Colonic mucosa (tissue), 4 donors: ENCODE results near the gene ARHGAP10. TPM values are rescaled to one million over a fixed set of nuclear protein-coding genes. Genes with fewer than 3 reads are reported as not detected.

Source experiments
- DNase-seq: peaks from one replicate; pipeline ENCODE4 v3.0.0-alpha.2; 2020
- H3K27ac ChIP-seq: fragments of 200-600 bp; one replicate; pipeline ENCODE4 v1.8.0; 2021
- H3K27me3 ChIP-seq: fragments of 200-600 bp; one replicate; pipeline ENCODE4 v1.8.0; 2021
- H3K36me3 ChIP-seq: fragments of 200-600 bp; one replicate; pipeline ENCODE4 v1.8.0; 2021
- H3K4me1 ChIP-seq: fragments of 200-600 bp; one replicate; pipeline ENCODE4 v1.8.0; 2021; ENCODE audit warnings: mild to moderate bottlenecking
- H3K4me3 ChIP-seq: fragments of 200-600 bp; one replicate; pipeline ENCODE4 v1.8.0; 2021
- H3K9ac ChIP-seq, 2 donors: one replicate each; pipeline ENCODE4 v1.7.0; 2013; ENCODE audit warnings: control low read depth in 2 of 2, low read depth in 2 of 2, low read length in 2 of 2
- H3K9me3 ChIP-seq: fragments of 200-600 bp; one replicate; pipeline ENCODE4 v1.8.0; 2021
- CTCF ChIP-seq: fragments of 200-600 bp; IDR thresholded peaks from one replicate; pipeline ENCODE4 v1.8.0; 2022; ENCODE audit warnings: antibody characterized with exemption, mild to moderate bottlenecking
- intact Hi-C: fragments of 100-400 bp; cut with DNase I; formaldehyde crosslinking; loops from one replicate; pipeline ENCODE4 v1.14.1; 2022
- microRNA-seq: library from miRNA; unstranded; fragments of <30 nt; microRNA quantifications from one replicate; pipeline ENCODE4, GENCODE V29; 2019
- total RNA-seq, 2 donors: library from RNA; stranded (reverse); fragmentation: NEBNext Ultra II Directional in 1 of 2; extraction: Animal tissue kit (Norgen Biotek cat#: 25700) in 1 of 2; gene quantifications; one replicate each; pipeline ENCODE4 v1.2.1, GENCODE V29; 2021
- donor health status: healthy.
- donor health status: DM: no; HTN: no; CAD: no.
- donor health status: DM: no; HTN: no; CAD: no.

The ARHGAP10 gene
- total RNA-seq, 2 donors from 2014 or later: 4.4 to 7.1 TPM

GRCh38 chr4:148116969-148117368, 385.1 kb downstream of the ARHGAP10 start:
- no peaks in the 10 kb centered on the region for H3K36me3 ChIP-seq
- no peak overlapping the region for H3K9ac ChIP-seq
- no peak overlapping the region for H3K4me3 ChIP-seq
- intact Hi-C loops: no loop called here
- no peaks in the 10 kb centered on the region for H3K4me1 ChIP-seq
- no peaks in the 10 kb centered on the region for H3K9me3 ChIP-seq
- H3K27ac ChIP-seq: no peak overlapping the region
- H3K27me3 ChIP-seq: no peaks in the 10 kb centered on the region
- no peak for DNase-seq
- no peak for TF ChIP-seq CTCF

GRCh38 chr4:148118179-148118578, 386.3 kb downstream of the ARHGAP10 start:
- H3K27me3 ChIP-seq: no peaks in the 10 kb centered on the region

GRCh38 chr4:148118633-148119032, 386.7 kb downstream of the ARHGAP10 start:
- no peaks in the 10 kb centered on the region for H3K4me1 ChIP-seq

More at GRCh38 chr4:148118179-148118578, 386.3 kb downstream of the ARHGAP10 start:
- intact Hi-C loops: no loop called here
- TF ChIP-seq CTCF: no peak
- Histone ChIP-seq H3K36me3 (no peaks in the 10 kb centered on the region), H3K27ac (no peak overlapping the region), H3K9ac (no peak overlapping the region), H3K4me3 (no peak overlapping the region), H3K4me1 (no peaks in the 10 kb centered on the region), H3K9me3 (no peaks in the 10 kb centered on the region)
- no peak for DNase-seq

GRCh38 chr4:148120216-148120615, 388.3 kb downstream of the ARHGAP10 start:
- H3K4me1 ChIP-seq: no peaks in the 10 kb centered on the region
- H3K27me3 ChIP-seq: no peaks in the 10 kb centered on the region
- H3K27ac ChIP-seq: no peak overlapping the region
- no peak overlapping the region for H3K9ac ChIP-seq
- no peak overlapping the region for H3K4me3 ChIP-seq
- H3K9me3 ChIP-seq: peaks cover 4% of the 10 kb centered on the region
- intact Hi-C loops: no loop called here
- TF ChIP-seq CTCF: no peak
- H3K36me3 ChIP-seq: no peaks in the 10 kb centered on the region
- DNase-seq: no peak

More at GRCh38 chr4:148118633-148119032, 386.7 kb downstream of the ARHGAP10 start:
- intact Hi-C loops: no loop called here
- H3K9me3 ChIP-seq: no peaks in the 10 kb centered on the region
- no peak overlapping the region for H3K27ac ChIP-seq
- H3K9ac ChIP-seq: no peak overlapping the region
- no peak overlapping the region for H3K4me3 ChIP-seq
- no peak for TF ChIP-seq CTCF
- no peaks in the 10 kb centered on the region for H3K27me3 ChIP-seq
- DNase-seq: no peak
- H3K36me3 ChIP-seq: no peaks in the 10 kb centered on the region

Small RNAs within 50 kb of the gene (microRNA-seq; reads per million reads assigned to microRNA genes)
- gene MIR4799: not detected

Other genes starting within 250 kb of the ARHGAP10 start
- 10 to 100 TPM; 36.4 to 43.5 TPM for gene TMEM184C, start 114.7 kb upstream of the ARHGAP10 start, total RNA-seq
- 1 to 10 TPM; 4.9 to 6.4 TPM for gene PRMT9, start 47.9 kb upstream of the ARHGAP10 start, total RNA-seq